HG03354 (cell line): ENCODE measurements around the gene GCLC.
A peak's percentile ranks its signal among the peaks of the same experiment; 100 is the strongest.
"Not testable (repeated sequence)": the region's sequence is repeated elsewhere in the genome, so short reads cannot be mapped to it uniquely, and the experiment has no call there.

Experiments used
- ATAC-seq: cut with Tn5 transposase; IDR thresholded peaks from one replicate; pipeline ENCODE4 v1.9.1; 2021; ENCODE audit warnings: mild to moderate bottlenecking; ENCODE audit not compliant: unreplicated experiment, poor library complexity, severe bottlenecking

Gene GCLC

DNA sequence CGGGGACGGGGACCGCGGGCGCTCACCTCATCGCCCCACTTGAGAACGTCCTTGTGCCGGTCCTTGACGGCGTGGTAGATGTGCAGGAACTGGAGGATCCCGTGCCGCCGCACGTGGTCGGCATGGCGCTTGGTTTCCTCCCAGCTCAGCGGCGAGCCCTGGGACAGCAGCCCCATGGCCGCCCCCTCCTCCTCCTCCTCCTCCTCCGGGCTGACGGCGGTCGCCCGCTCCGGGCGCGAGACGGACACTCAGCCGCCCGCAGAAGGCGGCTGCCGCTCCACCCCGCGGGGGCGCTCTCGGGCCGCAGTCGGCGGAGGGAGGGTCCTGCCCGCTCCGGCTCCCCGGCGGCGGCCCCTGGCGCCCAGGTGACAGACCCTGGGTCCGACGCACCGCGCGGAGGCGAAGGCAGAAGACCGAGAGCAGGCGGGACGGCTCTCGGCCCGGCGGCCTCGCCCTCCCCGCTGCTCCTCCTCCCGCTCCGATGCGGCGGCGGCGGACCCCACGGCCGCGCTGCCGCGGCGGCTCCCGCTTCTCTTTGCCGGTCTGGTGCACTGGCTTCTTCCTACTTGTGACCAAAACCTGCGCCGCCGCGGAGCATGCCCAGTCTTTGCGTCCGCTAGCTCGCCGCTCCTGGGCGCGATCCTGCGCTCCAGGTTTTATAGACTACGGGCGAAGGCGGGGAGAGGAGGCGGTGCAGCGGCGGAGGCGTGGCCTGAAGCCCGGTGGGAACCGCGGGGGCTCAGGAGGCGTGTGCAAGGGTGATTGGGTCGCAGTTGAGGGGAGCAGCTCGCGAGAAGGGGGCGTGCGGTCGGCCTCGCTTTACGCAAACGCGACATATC is at the start of gene GCLC:
Gene GCLC (minus strand): TSS at position 632 of the 839 bp plus-strand sequence. CDS start 456 bp downstream, at position 176.
- ATAC-seq: peak; percentile 68

DNA sequence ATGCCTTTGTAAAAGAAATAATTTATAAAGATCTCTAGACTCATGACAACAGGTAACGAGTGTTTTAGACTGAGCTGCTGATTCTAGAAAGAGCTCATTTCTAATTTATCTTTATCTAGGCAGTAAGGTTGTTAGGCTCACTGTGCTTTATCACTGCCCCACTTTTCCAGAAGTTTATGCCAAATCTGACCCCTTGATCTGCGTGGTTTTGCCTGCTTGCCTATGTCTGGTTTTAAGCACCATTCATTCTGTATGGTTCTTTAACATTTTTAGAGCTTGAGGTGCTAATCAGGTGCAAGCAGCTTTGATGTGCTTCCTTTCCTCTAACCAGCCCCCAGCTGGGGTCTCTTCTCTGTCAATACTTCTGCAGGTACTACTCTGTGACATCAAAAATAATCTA is 49.7 kb upstream of the GCLC start:
- no peak for ATAC-seq

- no peak for ATAC-seq
These were observed 48.1 kb upstream of the GCLC start for GRCh38 chr6:53593001-53593488.

- no peak for ATAC-seq
These were observed 47.0 kb upstream of the GCLC start for GRCh38 chr6:53591873-53592272.

DNA sequence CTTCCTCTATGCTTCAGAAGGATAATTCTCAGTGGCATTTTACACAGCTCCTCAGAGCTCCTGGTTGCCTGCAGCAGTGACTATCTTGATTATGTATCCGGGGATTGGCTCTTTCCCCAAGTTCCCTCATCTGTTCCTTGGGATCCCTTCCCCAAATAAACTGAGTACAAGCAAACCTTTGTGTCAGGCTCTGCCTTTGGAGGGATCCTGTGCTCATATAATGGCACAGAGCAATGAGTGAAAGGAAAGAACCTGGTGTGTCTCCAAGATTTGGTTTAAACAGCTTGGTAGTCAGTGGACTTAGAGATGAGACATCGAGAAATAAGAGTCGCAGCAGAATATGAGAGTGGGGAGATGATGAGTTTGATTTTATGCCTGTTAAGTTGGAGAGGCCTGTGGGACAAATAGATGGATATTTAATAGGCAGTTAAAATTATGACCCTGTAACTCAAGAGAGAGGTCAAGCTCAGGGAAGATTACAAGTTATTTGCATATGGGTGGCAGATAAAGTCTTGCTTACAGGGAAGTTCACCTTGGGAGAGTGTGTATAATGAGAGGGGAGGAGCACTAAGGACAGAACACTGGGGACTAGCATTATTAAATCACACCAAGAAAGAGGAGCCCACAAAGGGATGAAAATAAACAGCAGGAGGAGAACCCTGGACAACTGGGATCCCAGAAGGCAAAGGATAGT is 44.1 kb upstream of the GCLC start:
- no peak for ATAC-seq

GRCh38 chr6:53587291-53587690 is 42.4 kb upstream of the GCLC start:
- ATAC-seq: no peak

DNA sequence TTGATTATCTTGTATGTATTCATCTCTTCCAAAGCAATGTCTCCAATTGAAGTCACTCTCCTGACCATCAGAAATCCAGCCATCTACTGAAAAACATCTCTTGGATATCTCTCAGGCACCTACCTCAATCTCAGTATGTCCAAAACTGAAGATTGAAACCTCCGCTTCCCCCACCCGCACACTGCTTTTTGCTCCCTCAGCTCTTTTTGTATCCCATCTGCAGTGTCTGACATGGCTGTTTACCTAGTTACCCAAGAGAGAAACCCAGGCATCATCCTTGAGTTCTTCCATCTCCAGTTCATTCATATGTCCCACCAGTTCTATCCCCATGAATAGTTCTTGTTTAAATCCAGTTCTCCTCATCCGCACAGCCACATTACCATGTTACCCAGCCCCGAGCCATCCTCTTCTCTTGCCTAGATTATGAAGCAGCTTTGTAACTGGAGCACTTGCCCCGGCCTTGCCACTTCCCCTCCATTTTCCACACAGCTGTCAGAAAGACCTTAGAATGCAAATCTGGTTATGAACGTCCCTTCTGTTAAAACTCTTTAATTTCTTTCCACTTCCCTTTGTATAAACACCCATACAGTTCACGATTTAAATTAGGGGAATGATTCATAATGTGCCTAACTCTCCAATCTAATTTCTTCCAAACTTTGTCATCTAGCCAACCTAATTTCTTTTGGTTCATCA is 40.5 kb upstream of the GCLC start:
- no peak for ATAC-seq

GRCh38 chr6:53584726-53585125 is 39.8 kb upstream of the GCLC start:
- ATAC-seq: no peak

DNA sequence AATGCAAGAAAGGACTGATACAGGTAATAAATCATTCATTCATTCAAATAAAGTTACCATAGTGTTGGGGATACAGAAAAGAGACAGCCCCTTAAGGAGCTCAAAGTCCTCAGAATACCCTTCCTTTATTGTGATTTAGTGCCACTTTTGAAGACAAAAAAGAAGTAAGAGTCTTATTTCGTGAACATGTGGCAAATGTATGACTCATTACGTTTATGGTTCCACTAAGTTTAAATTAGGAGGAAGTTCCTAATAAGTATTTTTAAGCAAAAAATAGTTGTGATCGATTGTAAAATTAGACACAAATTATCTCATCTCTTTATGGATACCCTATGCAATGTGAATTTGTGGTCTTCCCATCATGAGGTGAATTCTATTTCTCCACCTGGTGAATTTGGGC is 38.5 kb upstream of the GCLC start:
- ATAC-seq: no peak

DNA sequence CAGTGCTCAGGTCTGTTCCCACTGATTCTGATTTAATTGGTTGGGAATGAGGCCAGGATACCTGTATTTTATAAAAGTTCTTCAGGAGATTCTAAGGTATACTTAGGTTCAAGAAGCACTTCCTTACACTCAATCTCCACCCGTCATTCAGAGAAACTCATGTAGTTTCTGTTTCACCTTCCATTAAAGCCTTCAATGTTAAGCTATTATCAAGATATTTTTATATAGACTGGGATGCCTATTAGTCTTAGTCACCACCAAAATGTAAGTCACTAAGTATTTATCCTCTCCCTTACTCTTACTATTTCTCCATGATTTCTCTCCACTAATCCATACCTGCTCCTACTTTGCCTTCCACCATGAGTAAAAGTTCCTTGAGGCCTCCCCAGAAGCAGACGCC is 38.1 kb upstream of the GCLC start:
- ATAC-seq: no peak

DNA sequence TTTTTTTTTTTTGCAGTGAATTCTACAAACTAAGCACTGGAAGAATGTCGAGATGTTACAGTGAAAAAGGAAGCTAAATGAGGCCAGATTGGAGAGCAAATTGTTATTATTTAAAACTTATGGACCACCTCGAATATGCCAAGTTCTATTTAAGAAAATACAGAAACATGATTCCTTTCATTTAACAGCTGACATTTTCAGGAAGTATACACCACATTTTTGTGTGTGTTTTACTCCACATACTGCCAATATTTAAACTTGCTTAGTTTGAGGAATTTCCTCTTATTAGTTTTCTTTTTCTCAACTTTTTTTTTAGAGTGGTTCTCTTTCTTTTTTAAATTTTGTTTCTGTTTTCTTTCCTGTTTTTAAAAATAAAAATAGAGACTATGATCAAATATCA is 37.0 kb upstream of the GCLC start:
- ATAC-seq: no peak

DNA sequence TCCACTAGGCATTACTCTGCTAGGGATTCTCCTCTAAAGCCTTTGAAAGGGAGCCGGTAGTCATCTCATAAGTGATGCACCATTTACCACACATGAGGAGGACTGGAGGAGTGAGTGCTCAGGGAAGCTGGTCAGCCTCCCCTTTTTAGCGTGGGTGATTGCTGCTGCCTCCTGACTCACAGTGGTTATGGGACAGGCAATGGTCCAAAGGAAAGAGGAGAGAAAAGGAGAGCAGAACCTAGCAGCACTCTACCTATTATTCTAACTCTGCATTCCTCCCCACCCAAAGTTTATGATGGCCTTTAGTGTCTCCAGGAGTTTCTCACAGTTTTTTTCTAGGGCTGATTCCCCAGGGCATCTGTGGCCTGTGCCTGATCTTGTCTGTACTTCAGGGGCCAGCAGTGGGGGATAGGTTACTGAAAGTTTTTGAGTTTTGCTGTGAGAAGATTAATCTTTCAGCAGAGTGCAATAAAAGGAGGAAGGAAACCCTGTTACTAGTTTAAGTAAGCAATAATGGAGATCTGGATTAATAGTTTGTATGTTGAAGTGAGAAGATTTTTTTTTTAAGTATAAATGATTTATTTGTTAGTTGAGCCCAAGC is 36.4 kb upstream of the GCLC start:
- no peak for ATAC-seq

DNA sequence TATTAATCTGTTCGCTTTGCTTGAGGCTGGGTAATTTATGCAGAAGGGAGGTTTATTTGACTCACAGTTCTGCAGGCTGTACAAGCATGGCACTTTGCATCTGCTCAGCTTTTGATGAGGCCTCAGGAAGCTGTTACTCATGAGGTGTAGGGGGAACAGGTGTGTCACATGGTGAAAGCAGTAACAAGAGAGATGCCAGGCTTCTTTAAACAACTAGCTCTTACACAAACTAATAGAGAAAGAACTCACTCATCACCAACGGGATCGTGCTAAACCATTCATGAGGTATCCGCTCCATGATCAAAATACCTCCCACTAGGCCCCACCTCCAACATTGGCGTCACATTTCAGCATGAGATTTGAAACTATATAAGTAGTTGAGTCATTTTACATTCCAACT is 34.4 kb upstream of the GCLC start:
- ATAC-seq: no peak

DNA sequence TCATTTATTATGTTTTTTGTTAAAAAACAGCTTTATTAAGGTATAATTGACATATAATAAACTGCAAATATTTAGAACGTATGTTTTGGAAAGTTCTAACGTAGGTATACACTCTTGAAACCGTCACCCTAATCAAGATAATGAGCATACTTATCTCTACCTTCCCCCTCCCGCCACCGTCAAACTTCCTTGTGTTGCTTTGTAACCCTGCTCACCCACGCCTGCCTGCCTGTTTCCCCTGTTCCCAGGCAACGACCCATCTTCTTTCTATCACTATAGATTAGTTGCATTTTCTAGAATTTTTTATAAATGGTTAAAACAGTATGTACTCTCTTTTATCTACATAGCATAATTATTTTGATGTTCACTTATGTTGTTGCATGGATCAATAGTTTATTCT is 33.5 kb upstream of the GCLC start:
- ATAC-seq: no peak

DNA sequence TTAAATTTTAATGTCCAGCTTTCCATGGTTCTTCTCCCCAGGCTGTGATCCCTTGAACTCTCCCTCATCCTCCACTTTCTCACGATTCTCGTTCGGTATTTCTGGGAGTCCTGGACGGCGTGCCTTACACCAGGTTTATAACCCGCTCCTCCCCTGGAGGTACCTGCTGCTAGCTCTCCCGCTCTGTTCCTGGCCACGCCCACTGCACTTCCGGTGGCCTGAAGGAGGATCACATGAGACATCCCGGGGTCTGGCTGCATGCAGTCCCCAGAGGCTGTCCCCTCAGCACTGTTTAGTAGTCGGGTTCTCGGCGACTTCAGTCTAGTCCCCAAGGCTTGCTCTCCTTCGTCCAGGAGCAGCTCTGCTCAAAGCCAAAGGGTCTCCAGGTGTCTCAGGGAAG is 28.4 kb upstream of the GCLC start:
- ATAC-seq: no peak

DNA sequence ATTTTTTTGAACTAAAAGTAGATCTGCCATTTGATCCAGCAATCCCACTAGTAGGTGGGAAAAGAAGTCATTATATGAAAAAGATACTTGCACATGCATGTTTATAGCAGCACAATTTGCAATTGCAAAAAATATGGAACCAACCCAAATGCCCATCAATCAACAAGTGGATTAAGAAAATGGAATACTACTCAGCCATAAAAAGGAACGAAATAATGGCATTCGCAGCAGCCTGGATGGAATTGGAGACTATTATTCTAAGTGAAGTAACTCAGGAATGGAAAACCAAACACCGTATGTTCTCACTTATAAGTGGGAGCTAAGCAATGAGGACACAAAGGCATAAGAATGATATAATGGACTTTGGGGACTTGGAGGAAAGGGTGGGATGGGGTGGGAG is 27.5 kb upstream of the GCLC start:
- ATAC-seq: not testable (repeated sequence)

GRCh38 chr6:53568776-53569616 is 24.1 kb upstream of the GCLC start:
- no peak for ATAC-seq

DNA sequence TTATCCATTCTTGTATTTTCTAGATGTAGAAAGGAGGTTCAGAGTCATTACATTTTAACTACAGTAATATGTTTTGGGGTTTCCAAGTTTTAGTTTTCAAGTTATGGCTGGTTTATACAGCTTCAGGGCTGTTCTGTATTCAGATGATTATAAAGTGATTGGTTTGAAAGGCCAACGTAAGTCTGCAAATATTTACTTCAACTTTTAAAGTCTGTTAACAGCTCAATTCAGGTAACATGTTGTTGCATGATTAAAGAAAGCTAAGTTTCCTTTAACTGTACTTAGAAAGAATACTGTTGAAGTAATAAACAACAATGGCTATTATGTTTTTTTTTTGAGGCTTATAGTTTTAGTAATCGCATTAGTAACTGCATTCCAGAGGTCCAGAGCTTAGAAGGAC is 22.8 kb upstream of the GCLC start:
- ATAC-seq: no peak

- ATAC-seq: no peak
These were observed 21.9 kb upstream of the GCLC start for GRCh38 chr6:53566755-53567154.
